ENCODE results near the gene PCDHA12. TPM values are rescaled to one million over a fixed set of nuclear protein-coding genes. Genes with fewer than 3 reads are reported as not detected.
A peak's percentile ranks its signal among the peaks of the same experiment; 100 is the strongest.

Gene PCDHA12
- total RNA-seq, 5 donors from 2014 or later (not counting 1 experiment from before 2014, with no cell fraction given), result not detected

- WGBS (ENCODE audit: insufficient coverage), result 12% methylated on average over 30 of the region's 41 CpGs
- Histone ChIP-seq H3K4me3 (ENCODE audit: control insufficient read depth in 1 of 2, extremely low read depth in 1 of 2, low read length in 1 of 2) (peak within 1 kb of the TSS; percentile 7 to 48), H3K4me1 (ENCODE audit: control insufficient read depth in 1 of 2, extremely low read depth in 1 of 2, insufficient read depth in 2 of 2, low read length in 2 of 2) (peaks cover 0 to 18% of the 10 kb centered on the region in 2 experiments), H3K27me3 (replicated peaks in 1 of 2; ENCODE audit: control insufficient read depth in 2 of 2, extremely low read depth in 1 of 2, insufficient read depth in 2 of 2, low read length in 1 of 2) (peaks cover 4 to 42% of the 10 kb centered on the region in 2 experiments), H3K36me3 (ENCODE audit: control insufficient read depth in 2 of 2, extremely low read depth in 1 of 2, insufficient read depth in 1 of 2, low read length in 1 of 2) (no peaks in the 10 kb centered on the region), H3K9me3 (no peaks in the 10 kb centered on the region), H3K27ac (ENCODE audit: low read length) (no peak within 1 kb of the TSS)
- Mint-ChIP-seq H3K4me3 (peak within 1 kb of the TSS; percentile 53 to 70 (median 58)), H3K27ac (no peak within 1 kb of the TSS), H3K27me3 (peaks cover 52 to 62% of the 10 kb centered on the region in 2 donors), H3K4me1 (peaks cover 7 to 13% (median 12%) of the 10 kb centered on the region in 3 donors), H3K9me3 (peaks cover 0 to 4% (median 0%) of the 10 kb centered on the region in 3 donors), H3K36me3 (no peaks in the 10 kb centered on the region)
- ChIA-PET CTCF (no interaction called here), POLR2A (no interaction called here)
- DNase-seq (no peak), ATAC-seq (replicated peaks in 1 of 4) (peak in 3 of 4 experiments; percentile 5 to 16 (median 9))
Observed at GRCh38 chr5:140925806-140926442, 50.8 kb downstream of the PCDHA12 start, which contains the start of gene PCDHAC1. PCDHAC1 (plus strand) TSS chr5:140926299; CDS start chr5:140926893, 594 bp downstream.

DNA sequence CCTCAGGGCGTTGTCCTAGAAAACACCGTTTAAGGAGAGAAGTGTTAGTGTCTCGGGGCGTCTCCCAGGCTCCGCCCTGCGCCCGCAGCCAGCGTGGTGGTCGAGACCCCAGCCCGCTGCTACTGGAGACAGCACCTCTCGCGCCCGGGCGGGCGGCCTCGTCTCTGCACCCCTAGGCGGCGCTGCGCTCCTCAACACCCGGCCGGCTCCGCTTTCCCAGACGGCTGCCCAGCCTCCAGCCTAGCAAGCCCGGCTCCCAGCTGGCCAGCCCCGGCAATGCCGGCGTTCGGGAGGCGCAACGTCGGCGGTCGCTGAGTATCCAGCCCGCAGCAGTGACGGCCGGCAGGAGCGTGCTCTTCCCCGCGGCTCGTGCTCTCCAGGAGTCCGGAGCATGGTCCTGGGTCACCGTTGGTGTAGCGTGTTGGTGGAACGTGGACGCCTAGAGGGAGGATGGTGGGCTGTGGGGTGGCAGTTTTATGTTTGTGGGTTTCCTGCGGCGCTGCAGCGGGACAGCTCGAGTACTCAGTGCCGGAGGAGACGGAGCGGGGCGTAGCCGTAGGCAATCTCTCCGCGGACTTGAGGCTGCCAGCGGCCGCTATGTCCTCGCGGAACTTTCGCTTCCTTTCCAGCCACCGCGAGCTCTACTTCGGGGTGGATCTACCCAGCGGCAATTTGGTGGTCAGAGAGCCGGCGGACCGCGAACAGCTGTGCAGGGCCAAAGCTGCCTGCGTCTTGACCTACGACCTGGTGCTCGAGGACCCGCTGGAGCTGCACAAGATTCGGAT, 51.5 kb downstream of the PCDHA12 start:
- peaks cover 4 to 42% of the 10 kb centered on the region in 2 experiments for H3K27me3 ChIP-seq (replicated peaks in 1 of 2; ENCODE audit: control insufficient read depth in 2 of 2, extremely low read depth in 1 of 2, insufficient read depth in 2 of 2, low read length in 1 of 2)
- WGBS (ENCODE audit: insufficient coverage), result 15% methylated on average over 74 of the region's 74 CpGs
- POLR2A ChIA-PET, result no interaction called here
- Mint-ChIP-seq H3K27me3 (peaks cover 52 to 59% of the 10 kb centered on the region in 2 donors), H3K4me3 (peak overlapping the region; percentile 53 to 70 (median 58)), H3K9me3 (peaks cover 0 to 4% (median 0%) of the 10 kb centered on the region in 3 donors), H3K27ac (no peak overlapping the region), H3K36me3 (no peaks in the 10 kb centered on the region), H3K4me1 (peaks cover 7 to 13% (median 12%) of the 10 kb centered on the region in 3 donors)
- peaks cover 0 to 18% of the 10 kb centered on the region in 2 experiments for H3K4me1 ChIP-seq (ENCODE audit: control insufficient read depth in 1 of 2, extremely low read depth in 1 of 2, insufficient read depth in 2 of 2, low read length in 2 of 2)
- H3K36me3 ChIP-seq (ENCODE audit: control insufficient read depth in 2 of 2, extremely low read depth in 1 of 2, insufficient read depth in 1 of 2, low read length in 1 of 2), result no peaks in the 10 kb centered on the region
- DNase-seq (peak in 4 of 35 experiments; percentile 1 to 21 (median 8)), ATAC-seq (replicated peaks in 1 of 4) (peak in 3 of 4 experiments; percentile 30 to 34 (median 32))
- no peak overlapping the region for H3K27ac ChIP-seq (ENCODE audit: low read length)
- CTCF ChIA-PET, result no interaction called here
- peak overlapping the region; percentile 7 to 48 for H3K4me3 ChIP-seq (ENCODE audit: control insufficient read depth in 1 of 2, extremely low read depth in 1 of 2, low read length in 1 of 2)
- H3K9me3 ChIP-seq, result no peaks in the 10 kb centered on the region

GRCh38 chr5:140927228-140927573, 52.1 kb downstream of the PCDHA12 start:
- no peak for ATAC-seq (replicated peaks in 1 of 4)
- H3K36me3 Mint-ChIP-seq, result no peaks in the 10 kb centered on the region
- H3K27me3 Mint-ChIP-seq, result peaks cover 51 to 57% of the 10 kb centered on the region in 2 donors
- Histone ChIP-seq H3K36me3 (ENCODE audit: control insufficient read depth in 2 of 2, extremely low read depth in 1 of 2, insufficient read depth in 1 of 2, low read length in 1 of 2) (no peaks in the 10 kb centered on the region), H3K9me3 (no peaks in the 10 kb centered on the region), H3K4me3 (ENCODE audit: control insufficient read depth in 1 of 2, extremely low read depth in 1 of 2, low read length in 1 of 2) (peak overlapping the region; percentile 7 to 48), H3K27me3 (replicated peaks in 1 of 2; ENCODE audit: control insufficient read depth in 2 of 2, extremely low read depth in 1 of 2, insufficient read depth in 2 of 2, low read length in 1 of 2) (peaks cover 4 to 42% of the 10 kb centered on the region in 2 experiments), H3K27ac (ENCODE audit: low read length) (no peak overlapping the region), H3K4me1 (ENCODE audit: control insufficient read depth in 1 of 2, extremely low read depth in 1 of 2, insufficient read depth in 2 of 2, low read length in 2 of 2) (peaks cover 0 to 18% of the 10 kb centered on the region in 2 experiments)
- CTCF ChIA-PET, result no interaction called here
- peaks cover 7 to 13% (median 12%) of the 10 kb centered on the region in 3 donors for H3K4me1 Mint-ChIP-seq
- 25% methylated on average over 26 of the region's 26 CpGs for WGBS (ENCODE audit: insufficient coverage)
- H3K9me3 Mint-ChIP-seq, result peaks cover 0 to 4% (median 0%) of the 10 kb centered on the region in 3 donors
- H3K27ac Mint-ChIP-seq, result no peak overlapping the region
- DNase-seq, result no peak
- POLR2A ChIA-PET, result no interaction called here
- peak overlapping the region; percentile 53 to 70 (median 58) for H3K4me3 Mint-ChIP-seq

Other genes with a start within 250 kb of the PCDHA12 start
- gene CD14, start 242.1 kb upstream of the PCDHA12 start, total RNA-seq, result 1 to 10 TPM in 4 of 5 donors, under 1 TPM in 1; 0.70 to 1.8 (median 1.3) TPM
- 10 to 100 TPM; 24.9 to 56.8 (median 52.2) TPM for gene TMCO6, start 235.9 kb upstream of the PCDHA12 start, total RNA-seq
- gene NDUFA2, start 227.7 kb upstream of the PCDHA12 start, total RNA-seq, result 10 to 100 TPM; 36.6 to 48.8 (median 45.4) TPM
- 100 to 1,000 TPM; 139 to 166 (median 152) TPM for gene IK, start 227.5 kb upstream of the PCDHA12 start, total RNA-seq
- gene WDR55, start 210.4 kb upstream of the PCDHA12 start, total RNA-seq, result 10 to 100 TPM; 36.6 to 50.9 (median 42.9) TPM
- 1 to 10 TPM; 3.0 to 6.4 (median 5.5) TPM for gene DND1, start 201.7 kb upstream of the PCDHA12 start, total RNA-seq
- gene HARS1, start 183.9 kb upstream of the PCDHA12 start, total RNA-seq, result 10 to 100 TPM; 55.8 to 71.1 (median 70.0) TPM
- 10 to 100 TPM; 30.7 to 58.5 (median 52.7) TPM for gene HARS2, start 183.9 kb upstream of the PCDHA12 start, total RNA-seq
- 10 to 100 TPM; 39.9 to 59.5 (median 58.0) TPM for gene ZMAT2, start 174.9 kb upstream of the PCDHA12 start, total RNA-seq
- not detected for gene PCDHA1, start 89.2 kb upstream of the PCDHA12 start, total RNA-seq
- gene PCDHA2, start 80.5 kb upstream of the PCDHA12 start, total RNA-seq, result not detected
- gene PCDHA3, start 74.3 kb upstream of the PCDHA12 start, total RNA-seq, result not detected
- not detected for gene PCDHA4, start 68.2 kb upstream of the PCDHA12 start, total RNA-seq
- gene PCDHA5, start 53.7 kb upstream of the PCDHA12 start, total RNA-seq, result not detected
- gene PCDHA6, start 47.3 kb upstream of the PCDHA12 start, total RNA-seq, result not detected
- gene PCDHA7, start 41.0 kb upstream of the PCDHA12 start, total RNA-seq, result not detected
- not detected for gene PCDHA8, start 34.1 kb upstream of the PCDHA12 start, total RNA-seq
- not detected for gene PCDHA9, start 26.9 kb upstream of the PCDHA12 start, total RNA-seq
- under 1 TPM in 1 of 5 donors, not detected in 4; 0.07 TPM for gene PCDHA10, start 19.4 kb upstream of the PCDHA12 start, total RNA-seq
- gene PCDHA11, start 6.4 kb upstream of the PCDHA12 start, total RNA-seq, result not detected
- gene PCDHA13, start 6.8 kb downstream of the PCDHA12 start, total RNA-seq, result not detected
- under 1 TPM in 1 of 5 donors, not detected in 4; 0.06 TPM for gene PCDHAC1, start 51.0 kb downstream of the PCDHA12 start, total RNA-seq
- under 1 TPM in 1 of 5 donors, not detected in 4; 0.03 TPM for gene PCDHAC2, start 91.2 kb downstream of the PCDHA12 start, total RNA-seq
- gene PCDHB1, start 176.1 kb downstream of the PCDHA12 start, total RNA-seq, result not detected
- 1 to 10 TPM in 1 of 5 donors, under 1 TPM in 1, not detected in 3; 0.09 to 1.4 TPM for gene PCDHB2, start 219.3 kb downstream of the PCDHA12 start, total RNA-seq
- 1 to 10 TPM in 1 of 5 donors, not detected in 4; 1.2 TPM for gene PCDHB3, start 225.2 kb downstream of the PCDHA12 start, total RNA-seq
- gene PCDHB4, start 246.5 kb downstream of the PCDHA12 start, total RNA-seq, result not detected